ENCODE results near the gene APH1A. TPM values are rescaled to one million over a fixed set of nuclear protein-coding genes. Genes with fewer than 3 reads are reported as not detected.

APH1A gene
- total RNA-seq, 1 experiment from 2014 or later: 109 TPM

GRCh38 chr1:150293433-150294253, 24.8 kb upstream of the APH1A start, which contains the start of gene MRPS21 (continued):
- TF ChIP-seq, protein P1, sequence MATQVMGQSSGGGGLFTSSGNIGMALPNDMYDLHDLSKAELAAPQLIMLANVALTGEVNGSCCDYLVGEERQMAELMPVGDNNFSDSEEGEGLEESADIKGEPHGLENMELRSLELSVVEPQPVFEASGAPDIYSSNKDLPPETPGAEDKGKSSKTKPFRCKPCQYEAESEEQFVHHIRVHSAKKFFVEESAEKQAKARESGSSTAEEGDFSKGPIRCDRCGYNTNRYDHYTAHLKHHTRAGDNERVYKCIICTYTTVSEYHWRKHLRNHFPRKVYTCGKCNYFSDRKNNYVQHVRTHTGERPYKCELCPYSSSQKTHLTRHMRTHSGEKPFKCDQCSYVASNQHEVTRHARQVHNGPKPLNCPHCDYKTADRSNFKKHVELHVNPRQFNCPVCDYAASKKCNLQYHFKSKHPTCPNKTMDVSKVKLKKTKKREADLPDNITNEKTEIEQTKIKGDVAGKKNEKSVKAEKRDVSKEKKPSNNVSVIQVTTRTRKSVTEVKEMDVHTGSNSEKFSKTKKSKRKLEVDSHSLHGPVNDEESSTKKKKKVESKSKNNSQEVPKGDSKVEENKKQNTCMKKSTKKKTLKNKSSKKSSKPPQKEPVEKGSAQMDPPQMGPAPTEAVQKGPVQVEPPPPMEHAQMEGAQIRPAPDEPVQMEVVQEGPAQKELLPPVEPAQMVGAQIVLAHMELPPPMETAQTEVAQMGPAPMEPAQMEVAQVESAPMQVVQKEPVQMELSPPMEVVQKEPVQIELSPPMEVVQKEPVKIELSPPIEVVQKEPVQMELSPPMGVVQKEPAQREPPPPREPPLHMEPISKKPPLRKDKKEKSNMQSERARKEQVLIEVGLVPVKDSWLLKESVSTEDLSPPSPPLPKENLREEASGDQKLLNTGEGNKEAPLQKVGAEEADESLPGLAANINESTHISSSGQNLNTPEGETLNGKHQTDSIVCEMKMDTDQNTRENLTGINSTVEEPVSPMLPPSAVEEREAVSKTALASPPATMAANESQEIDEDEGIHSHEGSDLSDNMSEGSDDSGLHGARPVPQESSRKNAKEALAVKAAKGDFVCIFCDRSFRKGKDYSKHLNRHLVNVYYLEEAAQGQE (IDR thresholded peaks at IDR 0.05; ENCODE audit: low read depth): no peak
- TF ChIP-seq ZNF274 (IDR thresholded peaks at IDR 0.05; ENCODE audit: low read depth, low read length): no peak

GRCh38 chr1:150288822-150289221, 20.0 kb upstream of the APH1A start:
- Histone ChIP-seq H3K4me3 (replicated peaks in 1 of 2; ENCODE audit: low read depth in 1 of 2, low read length in 2 of 2) (no peak overlapping the region), H3K4me1 (ENCODE audit: control insufficient read depth in 1 of 2, insufficient read depth in 2 of 2, low read length in 2 of 2) (peaks cover 3 to 8% of the 10 kb centered on the region in 2 experiments; a peak in 2 of 4 replicates), H3K9me2 (ENCODE audit: insufficient read depth) (no peaks in the 10 kb centered on the region), H2AFZ (ENCODE audit: low read depth, low read length, poor library complexity, severe bottlenecking) (no peak overlapping the region), H3K36me3 (ENCODE audit: control insufficient read depth in 1 of 2, insufficient read depth in 2 of 2, low read length in 2 of 2) (no peaks in the 10 kb centered on the region), H3K9ac (ENCODE audit: low read length) (no peak overlapping the region), H3K79me2 (ENCODE audit: insufficient read depth, low read length) (peaks cover 2% of the 10 kb centered on the region), H4K20me1 (ENCODE audit: insufficient read depth) (no peaks in the 10 kb centered on the region), H3K27me3 (ENCODE audit: insufficient read depth, low read length) (peaks cover 16% of the 10 kb centered on the region; the same call in 1 of the 2 replicates), H3K27ac (ENCODE audit: low read depth, low read length) (no peak overlapping the region), H3K9me3 (ENCODE audit: control insufficient read depth in 1 of 2, insufficient read depth in 1 of 2, low read depth in 1 of 2, low read length in 2 of 2) (no peaks in the 10 kb centered on the region), H3K4me2 (ENCODE audit: low read length) (no peak overlapping the region)
- RAD21 ChIA-PET (ENCODE audit: low non-redundant PET in 1 of 2, low total read pairs in 2 of 2, uncharacterized antibody in 2 of 2, unreplicated experiment in 2 of 2): no interaction called here
- DNase-seq (ENCODE audit: low read depth, low spot score) (no peak), ATAC-seq (no peak)
- CTCF ChIA-PET: no interaction called here
- TF ChIP-seq, protein P2, sequence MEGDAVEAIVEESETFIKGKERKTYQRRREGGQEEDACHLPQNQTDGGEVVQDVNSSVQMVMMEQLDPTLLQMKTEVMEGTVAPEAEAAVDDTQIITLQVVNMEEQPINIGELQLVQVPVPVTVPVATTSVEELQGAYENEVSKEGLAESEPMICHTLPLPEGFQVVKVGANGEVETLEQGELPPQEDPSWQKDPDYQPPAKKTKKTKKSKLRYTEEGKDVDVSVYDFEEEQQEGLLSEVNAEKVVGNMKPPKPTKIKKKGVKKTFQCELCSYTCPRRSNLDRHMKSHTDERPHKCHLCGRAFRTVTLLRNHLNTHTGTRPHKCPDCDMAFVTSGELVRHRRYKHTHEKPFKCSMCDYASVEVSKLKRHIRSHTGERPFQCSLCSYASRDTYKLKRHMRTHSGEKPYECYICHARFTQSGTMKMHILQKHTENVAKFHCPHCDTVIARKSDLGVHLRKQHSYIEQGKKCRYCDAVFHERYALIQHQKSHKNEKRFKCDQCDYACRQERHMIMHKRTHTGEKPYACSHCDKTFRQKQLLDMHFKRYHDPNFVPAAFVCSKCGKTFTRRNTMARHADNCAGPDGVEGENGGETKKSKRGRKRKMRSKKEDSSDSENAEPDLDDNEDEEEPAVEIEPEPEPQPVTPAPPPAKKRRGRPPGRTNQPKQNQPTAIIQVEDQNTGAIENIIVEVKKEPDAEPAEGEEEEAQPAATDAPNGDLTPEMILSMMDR (IDR thresholded peaks at IDR 0.05 in 2 of 3, conservative IDR thresholded peaks at IDR 0.05 in 1 of 3; ENCODE audit: borderline replicate concordance in 1 of 3, insufficient read depth in 1 of 3, low read depth in 2 of 3, low read length in 2 of 3): no peak
- TF ChIP-seq CEBPB (IDR thresholded peaks at IDR 0.05; ENCODE audit: low read depth) (no peak), ZBTB33 (IDR thresholded peaks at IDR 0.05; ENCODE audit: extremely low read depth, insufficient replicate concordance, low read length) (no peak), ELF1 (IDR thresholded peaks at IDR 0.05; ENCODE audit: borderline replicate concordance, low read depth) (no peak), ZNF274 (IDR thresholded peaks at IDR 0.05; ENCODE audit: low read depth, low read length) (no peak)
- no TSS peak for BruUV-seq (replicated peaks)
- POLR2A ChIA-PET: no interaction called here
- intact Hi-C loops (cut with micrococcal nuclease): no loop called here
